ENCODE data around the gene SYNE2.

GRCh38 chr14:64061115-64061514 lies 208.3 kb downstream of the SYNE2 start:
- TF ChIP-seq CTCF (IDR thresholded peaks at IDR 0.05) (no peak), EP300 (IDR thresholded peaks at IDR 0.05) (no peak), POLR2AphosphoS5 (IDR thresholded peaks at IDR 0.05) (no peak), POLR2A (IDR thresholded peaks at IDR 0.05) (no peak)

Measured in gastroesophageal sphincter (tissue), 3 donors.